Stimulated activated CD8-positive, alpha-beta memory T cell treated with anti-CD3 and anti-CD28 coated beads, Interleukin-4, amount 100 ng/mL, for 24 hours (primary cell): ENCODE data around the gene AMER3.

Experiments used
- DNase-seq: peaks from one replicate; pipeline ENCODE4 v3.0.0-alpha.2; 2020; ENCODE audit warnings: low read depth

The AMER3 gene

GRCh38 chr2:130778781-130779180 is 23.4 kb downstream of the AMER3 start:
- DNase-seq, result no peak

GRCh38 chr2:130785466-130786055 is 30.2 kb downstream of the AMER3 start:
- DNase-seq, result no peak

GRCh38 chr2:130786076-130786475 is 30.7 kb downstream of the AMER3 start:
- no peak for DNase-seq

- no peak for DNase-seq
These were observed 32.5 kb downstream of the AMER3 start for GRCh38 chr2:130787841-130788240.

GRCh38 chr2:130790312-130790711 is 35.0 kb downstream of the AMER3 start:
- no peak for DNase-seq

GRCh38 chr2:130790804-130791616 is 35.7 kb downstream of the AMER3 start:
- no peak for DNase-seq

- DNase-seq, result no peak
These were observed 36.2 kb downstream of the AMER3 start for GRCh38 chr2:130791617-130791939.

GRCh38 chr2:130795431-130795830 is 40.1 kb downstream of the AMER3 start:
- no peak for DNase-seq

GRCh38 chr2:130796290-130796689 is 41.0 kb downstream of the AMER3 start:
- DNase-seq, result no peak

GRCh38 chr2:130797493-130798435 is 42.4 kb downstream of the AMER3 start:
- DNase-seq, result peak; percentile 88

- no peak for DNase-seq
These were observed 43.3 kb downstream of the AMER3 start for GRCh38 chr2:130798472-130799218.

- no peak for DNase-seq
These were observed 44.0 kb downstream of the AMER3 start for GRCh38 chr2:130799295-130799694.

- DNase-seq, result no peak
These were observed 50.3 kb downstream of the AMER3 start for GRCh38 chr2:130805613-130806012.

GRCh38 chr2:130806370-130806769 is 51.0 kb downstream of the AMER3 start:
- no peak for DNase-seq

GRCh38 chr2:130807659-130808385 is 52.5 kb downstream of the AMER3 start:
- DNase-seq, result no peak

GRCh38 chr2:130808482-130809268 is 53.3 kb downstream of the AMER3 start:
- no peak for DNase-seq

GRCh38 chr2:130810490-130810889 is 55.1 kb downstream of the AMER3 start:
- DNase-seq, result no peak

GRCh38 chr2:130813722-130814121 is 58.4 kb downstream of the AMER3 start:
- DNase-seq, result no peak

GRCh38 chr2:130814931-130815680 is 59.8 kb downstream of the AMER3 start:
- no peak for DNase-seq
